H9 (cell line): ENCODE data around the gene PTPRN2. TPM values are rescaled to one million over a fixed set of nuclear protein-coding genes. Genes with fewer than 3 reads are reported as not detected.

Source experiments
- DNase-seq: peaks from one replicate; pipeline ENCODE4 v3.0.0-alpha.2; 2017
- H2AFZ ChIP-seq: one replicate; pipeline ENCODE4 v1.6.1; 2013; ENCODE audit warnings: mild to moderate bottlenecking, low read length, control low read depth, moderate library complexity
- H2AK5ac ChIP-seq: 2 replicates; pipeline ENCODE4 v1.6.1; 2013; ENCODE audit warnings: low read length, control low read depth, mixed read lengths; ENCODE audit not compliant: insufficient read length
- H2BK120ac ChIP-seq: one replicate; pipeline ENCODE4 v1.6.1; 2013; ENCODE audit warnings: low read depth, mild to moderate bottlenecking, low read length, control low read depth, inconsistent platforms; ENCODE audit not compliant: poor library complexity, severe bottlenecking
- H2BK12ac ChIP-seq: 2 replicates; pipeline ENCODE4 v1.6.1; 2013; ENCODE audit warnings: low read length, control low read depth, mixed read lengths, low read depth; ENCODE audit not compliant: insufficient read length
- H2BK15ac ChIP-seq: 2 replicates; pipeline ENCODE4 v1.6.1; 2013; ENCODE audit warnings: low read depth, low read length, control low read depth
- H2BK20ac ChIP-seq: one replicate; pipeline ENCODE4 v1.6.1; 2013; ENCODE audit warnings: low read depth, mild to moderate bottlenecking, low read length, control low read depth, inconsistent platforms; ENCODE audit not compliant: poor library complexity, severe bottlenecking
- H2BK5ac ChIP-seq: 2 replicates; pipeline ENCODE4 v1.6.1; 2013; ENCODE audit warnings: low read length, control low read depth, mixed read lengths; ENCODE audit not compliant: insufficient read length
- H3K14ac ChIP-seq: 2 replicates; pipeline ENCODE4 v1.6.1; 2013; ENCODE audit warnings: low read length, control low read depth; ENCODE audit not compliant: insufficient read depth
- H3K18ac ChIP-seq: 2 replicates; pipeline ENCODE4 v1.6.1; 2013; ENCODE audit warnings: low read depth, mild to moderate bottlenecking, mixed read lengths, low read length, control low read depth; ENCODE audit not compliant: insufficient read length
- H3K23ac ChIP-seq: 2 replicates; pipeline ENCODE4 v1.6.1; 2013; ENCODE audit warnings: low read length, control low read depth, mixed read lengths, low read depth; ENCODE audit not compliant: insufficient read length
- H3K23me2 ChIP-seq: 2 replicates; pipeline ENCODE4 v1.6.1; 2013; ENCODE audit warnings: low read depth, mild to moderate bottlenecking, mixed read lengths, low read length, control low read depth; ENCODE audit not compliant: insufficient read length, poor library complexity, severe bottlenecking
- H3K27ac ChIP-seq: 2 replicates; pipeline ENCODE4 v1.5.1; 2013; ENCODE audit warnings: low read length, control low read depth, mixed read lengths, low read depth; ENCODE audit not compliant: insufficient read length
- H3K27me3 ChIP-seq: 2 replicates; pipeline ENCODE4 v1.6.1; 2013; ENCODE audit warnings: low read length, control low read depth, inconsistent platforms; ENCODE audit not compliant: insufficient read depth
- H3K4ac ChIP-seq: 2 replicates; pipeline ENCODE4 v1.6.1; 2013; ENCODE audit warnings: low read depth, mild to moderate bottlenecking, control low read depth, inconsistent platforms, low read length, moderate library complexity
- H3K4me1 ChIP-seq: 2 replicates; pipeline ENCODE4 v1.6.1; 2013; ENCODE audit warnings: low read length, control low read depth, inconsistent platforms; ENCODE audit not compliant: insufficient read depth
- H3K4me2 ChIP-seq: 2 replicates; pipeline ENCODE4 v1.6.1; 2013; ENCODE audit warnings: low read length, control low read depth, mixed read lengths; ENCODE audit not compliant: insufficient read length, insufficient read depth
- H3K56ac ChIP-seq: 2 replicates; pipeline ENCODE4 v1.6.1; 2013; ENCODE audit warnings: low read depth, mild to moderate bottlenecking, mixed read lengths, low read length, control low read depth; ENCODE audit not compliant: insufficient read length
- H3K79me1 ChIP-seq: 2 replicates; pipeline ENCODE4 v1.6.1; 2013; ENCODE audit warnings: low read depth, mild to moderate bottlenecking, moderate library complexity, low read length, control low read depth, inconsistent platforms; ENCODE audit not compliant: insufficient read depth, poor library complexity, severe bottlenecking
- H3K79me2 ChIP-seq: 2 replicates; pipeline ENCODE4 v1.6.1; 2013; ENCODE audit warnings: low read length, control low read depth, inconsistent platforms; ENCODE audit not compliant: insufficient read depth
- H3K9ac ChIP-seq: 2 replicates; pipeline ENCODE4 v1.6.1; 2013; ENCODE audit warnings: low read length, control low read depth, mixed read lengths; ENCODE audit not compliant: insufficient read length; ENCODE audit errors: extremely low read depth
- H3K9me3 ChIP-seq: one replicate; pipeline ENCODE4 v1.6.1; 2013; ENCODE audit warnings: low read depth, low read length, inconsistent platforms; ENCODE audit not compliant: control insufficient read depth
- H3T11ph ChIP-seq: one replicate; pipeline ENCODE4 v1.6.1; 2013; ENCODE audit warnings: mild to moderate bottlenecking, low read length, control low read depth, inconsistent platforms
- H4K20me1 ChIP-seq: one replicate; pipeline ENCODE4 v1.6.1; 2013; ENCODE audit not compliant: control insufficient read depth, insufficient read length, insufficient read depth
- H4K5ac ChIP-seq: 2 replicates; pipeline ENCODE4 v1.6.1; 2013; ENCODE audit warnings: low read depth, mild to moderate bottlenecking, mixed read lengths, low read length, control low read depth; ENCODE audit not compliant: insufficient read length
- H4K8ac ChIP-seq: replicated peaks from 2 replicates; pipeline ENCODE4 v1.6.1; 2013; ENCODE audit warnings: low read length, control low read depth, mixed read lengths, low read depth; ENCODE audit not compliant: insufficient read length
- H4K91ac ChIP-seq: 2 replicates; pipeline ENCODE4 v1.6.1; 2013; ENCODE audit warnings: low read depth, mild to moderate bottlenecking, moderate library complexity, mixed read lengths, low read length, control low read depth; ENCODE audit not compliant: insufficient read length
- H3K27ac Mint-ChIP-seq, 3 experiments: 2 replicates in 2 of 3; 3 replicates in 1 of 3; pipeline ENCODE4 v1.8.0; 2020 to 2021; ENCODE audit warnings: mixed read lengths in 3 of 3, mild to moderate bottlenecking in 1 of 3, moderate library complexity in 1 of 3
- H3K27me3 Mint-ChIP-seq: 2 replicates; pipeline ENCODE4 v1.8.0; 2021; ENCODE audit warnings: low read depth, mild to moderate bottlenecking, moderate library complexity, mixed read lengths
- H3K36me3 Mint-ChIP-seq, 3 experiments: 2 replicates in 2 of 3; 3 replicates in 1 of 3; pipeline ENCODE4 v1.8.0; 2020 to 2021; ENCODE audit warnings: low read depth in 3 of 3, mixed read lengths in 3 of 3; ENCODE audit not compliant: insufficient read depth in 1 of 3
- H3K4me1 Mint-ChIP-seq, 2 experiments: 2 replicates each; pipeline ENCODE4 v1.8.0; 2020; ENCODE audit warnings: mixed read lengths in 2 of 2
- H3K4me3 Mint-ChIP-seq, 2 experiments: 2 replicates in 1 of 2; 3 replicates in 1 of 2; pipeline ENCODE4 v1.8.0; 2020 to 2021; ENCODE audit warnings: mild to moderate bottlenecking in 2 of 2, mixed read lengths in 2 of 2, moderate library complexity in 1 of 2
- H3K9me3 Mint-ChIP-seq, 2 experiments: 2 replicates in 1 of 2; 3 replicates in 1 of 2; pipeline ENCODE4 v1.8.0; 2020; ENCODE audit warnings: mild to moderate bottlenecking in 2 of 2, mixed read lengths in 2 of 2, moderate library complexity in 1 of 2
- CTCF ChIP-seq: fragments of 200-600 bp; sonication (generic); conservative IDR thresholded peaks from 3 replicates; pipeline ENCODE4 v1.8.0; 2021; ENCODE audit warnings: antibody characterized with exemption, mild to moderate bottlenecking
- WGBS: extraction: QIAGEN DNeasy Blood & Tissue Kit; methylation state at CpG from one replicate; pipeline ENCODE4 v1.1.7; 2013; ENCODE audit warnings: missing lambda C conversion rate, low lambda C conversion rate, mixed read lengths; ENCODE audit not compliant: insufficient read length; ENCODE audit errors: extremely low coverage; 5-methylcytosine and 5-hydroxymethylcytosine counted together
- total RNA-seq: library from RNA; stranded (reverse); gene quantifications from 2 replicates; pipeline ENCODE4 v1.2.1, GENCODE V29; 2021

Gene PTPRN2
- total RNA-seq, 1 experiment from 2014 or later = 5.2 TPM

GRCh38 chr7:157670490-157671357 lies 916.9 kb downstream of the PTPRN2 start:
- no peak overlapping the region for H2AFZ ChIP-seq
- Mint-ChIP-seq H3K4me3 (no peak overlapping the region), H3K4me1 (peaks cover 10 to 31% of the 10 kb centered on the region in 2 experiments)

More at GRCh38 chr7:157670490-157671357, 916.9 kb downstream of the PTPRN2 start:
- Histone ChIP-seq H4K5ac (no peak overlapping the region), H3K9ac (no peak overlapping the region), H2BK15ac (no peak overlapping the region), H2BK5ac (no peak overlapping the region), H2AK5ac (no peak overlapping the region), H3K4ac (no peak overlapping the region), H3K23ac (no peak overlapping the region), H4K91ac (no peak overlapping the region), H4K20me1 (no peaks in the 10 kb centered on the region), H2BK120ac (no peak overlapping the region), H3K79me1 (no peaks in the 10 kb centered on the region), H3K27me3 (no peaks in the 10 kb centered on the region), H3K79me2 (no peaks in the 10 kb centered on the region), H3K56ac (no peak overlapping the region), H3K4me1 (no peaks in the 10 kb centered on the region), H2BK12ac (no peak overlapping the region), H3K9me3 (no peaks in the 10 kb centered on the region), H3T11ph (no peak overlapping the region), H4K8ac (no peak overlapping the region), H2BK20ac (no peak overlapping the region), H3K18ac (no peak overlapping the region), H3K4me2 (no peak overlapping the region), H3K27ac (no peak overlapping the region), H3K14ac (no peak overlapping the region), H3K23me2 (no peaks in the 10 kb centered on the region)
- no peak for TF ChIP-seq CTCF
- no peaks in the 10 kb centered on the region; a peak in 1 of 7 replicates for H3K36me3 Mint-ChIP-seq
- H3K27ac Mint-ChIP-seq = no peak overlapping the region
- no peaks in the 10 kb centered on the region for H3K9me3 Mint-ChIP-seq
- peaks cover 88% of the 10 kb centered on the region for H3K27me3 Mint-ChIP-seq
- DNase-seq = peak; percentile 12
- WGBS = no CpG with 5 or more reads among the region's 22 CpGs
